Astrocyte (in vitro differentiated cells and primary cell): Measurements from ENCODE around the gene VDAC1. TPM values are rescaled to one million over a fixed set of nuclear protein-coding genes. Genes with fewer than 3 reads are reported as not detected.

Experiments used
- DNase-seq: peaks from one replicate; pipeline ENCODE4 v3.0.0-alpha.2; 2010; ENCODE audit warnings: low read depth
- FAIRE-seq: peaks from 2 replicates; lab custom pipeline; 2011; peaks lifted over from hg19 to GRCh38; lab: Jason Lieb, UNC
- H2AFZ ChIP-seq: 2 replicates; pipeline ENCODE4 v1.6.0; 2012; ENCODE audit warnings: low read depth, low read length, inconsistent platforms
- H3K27ac ChIP-seq: 2 replicates; pipeline ENCODE4 v1.5.1; 2011; ENCODE audit warnings: low read depth, low read length, inconsistent platforms
- H3K27me3 ChIP-seq: 2 replicates; pipeline ENCODE4 v1.6.0; 2011; ENCODE audit warnings: low read length, inconsistent platforms; ENCODE audit not compliant: insufficient read depth
- H3K36me3 ChIP-seq: 2 replicates; pipeline ENCODE4 v1.5.1; 2011; ENCODE audit warnings: low read length, inconsistent platforms; ENCODE audit not compliant: insufficient read depth
- H3K4me1 ChIP-seq: 2 replicates; pipeline ENCODE4 v1.5.1; 2011; ENCODE audit warnings: low read length, inconsistent platforms; ENCODE audit not compliant: insufficient read depth
- H3K4me2 ChIP-seq: 2 replicates; pipeline ENCODE4 v1.6.0; 2012; ENCODE audit warnings: low read length, inconsistent platforms
- H3K4me3 ChIP-seq: 2 replicates; pipeline ENCODE4 v1.5.1; 2011; ENCODE audit warnings: low read depth, mild to moderate bottlenecking, low read length, inconsistent platforms; ENCODE audit not compliant: insufficient read depth
- H3K79me2 ChIP-seq: 2 replicates; pipeline ENCODE4 v1.6.0; 2012; ENCODE audit warnings: mild to moderate bottlenecking, low read length, inconsistent platforms; ENCODE audit not compliant: insufficient read depth
- H3K9ac ChIP-seq: 2 replicates; pipeline ENCODE4 v1.6.0; 2012; ENCODE audit warnings: mild to moderate bottlenecking, low read length, inconsistent platforms
- H3K9me3 ChIP-seq: 2 replicates; pipeline ENCODE4 v1.5.1; 2012; ENCODE audit warnings: low read depth, mild to moderate bottlenecking, low read length, inconsistent platforms; ENCODE audit not compliant: insufficient read depth
- H4K20me1 ChIP-seq: 2 replicates; pipeline ENCODE4 v1.6.0; 2012; ENCODE audit warnings: low read length, inconsistent platforms; ENCODE audit not compliant: insufficient read depth
- H3K27ac Mint-ChIP-seq: one replicate; pipeline ENCODE4 v1.8.0; 2021; ENCODE audit warnings: mild to moderate bottlenecking, mixed read lengths; ENCODE audit not compliant: unreplicated experiment
- H3K27me3 Mint-ChIP-seq: one replicate; pipeline ENCODE4 v1.8.0; 2021; ENCODE audit warnings: low read depth, mixed read lengths; ENCODE audit not compliant: unreplicated experiment
- H3K36me3 Mint-ChIP-seq: one replicate; pipeline ENCODE4 v1.8.0; 2021; ENCODE audit warnings: low read depth, mixed read lengths; ENCODE audit not compliant: unreplicated experiment
- H3K4me1 Mint-ChIP-seq: one replicate; pipeline ENCODE4 v1.8.0; 2021; ENCODE audit warnings: low read depth, mixed read lengths; ENCODE audit not compliant: unreplicated experiment
- H3K4me3 Mint-ChIP-seq: one replicate; pipeline ENCODE4 v1.8.0; 2021; ENCODE audit warnings: mild to moderate bottlenecking, moderate library complexity, mixed read lengths; ENCODE audit not compliant: unreplicated experiment
- H3K9me3 Mint-ChIP-seq: one replicate; pipeline ENCODE4 v1.8.0; 2021; ENCODE audit warnings: mild to moderate bottlenecking, mixed read lengths; ENCODE audit not compliant: unreplicated experiment
- EZH2 ChIP-seq: IDR thresholded peaks from 2 replicates; pipeline ENCODE4 v1.6.1; 2012; ENCODE audit warnings: mild to moderate bottlenecking, low read length, inconsistent platforms; ENCODE audit not compliant: insufficient read depth
- total RNA-seq: library from RNA; stranded (reverse); gene quantifications from 2 replicates; pipeline ENCODE4 v1.2.1, GENCODE V29; 2021
- TF ChIP-seq, protein P1 (sequence below): IDR thresholded peaks from 2 replicates; pipeline ENCODE4 v1.5.1; 2011; ENCODE audit warnings: low read depth, mild to moderate bottlenecking, inconsistent platforms, low read length, moderate library complexity; ENCODE audit not compliant: insufficient read depth

VDAC1 gene
- total RNA-seq, 1 donor from 2014 or later = 364 TPM

DNA sequence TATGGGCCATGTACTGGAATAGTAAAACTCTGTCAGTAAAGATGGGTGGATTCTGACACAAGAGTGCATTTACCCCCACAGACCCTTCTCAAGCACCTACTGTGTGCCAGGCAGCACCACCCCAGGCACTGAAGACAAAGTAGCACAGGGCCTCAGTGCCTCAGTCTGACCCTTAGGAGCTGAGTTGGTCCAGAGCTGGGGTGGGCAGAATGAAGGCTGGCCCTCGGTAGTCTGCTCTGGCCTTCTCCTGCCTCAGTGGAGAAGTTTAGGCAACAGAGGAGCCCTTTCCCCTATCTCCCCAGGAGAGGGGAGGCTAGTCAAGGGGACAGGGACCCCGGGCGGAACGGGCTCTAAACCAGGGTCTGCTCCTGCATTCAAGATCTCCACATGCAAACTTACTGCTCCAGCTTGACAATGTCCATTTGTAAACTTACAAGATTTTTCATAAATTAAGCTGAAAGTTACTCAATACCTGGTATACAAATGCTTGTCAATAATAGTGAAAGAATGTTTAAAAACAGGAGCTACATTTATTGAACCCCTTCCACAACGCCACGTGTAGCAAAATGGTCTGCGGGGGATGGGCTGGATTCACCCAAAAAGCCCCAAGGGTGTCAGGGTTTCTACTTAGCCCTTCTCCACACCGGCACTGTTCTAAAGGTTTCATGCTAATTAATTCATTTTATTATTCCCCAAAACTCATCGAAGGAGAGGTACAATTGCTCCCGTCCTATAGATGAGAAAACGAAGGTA is 1.5 kb downstream of the VDAC1 start:
- peaks cover 31% of the 10 kb centered on the region for H3K4me1 Mint-ChIP-seq

DNA sequence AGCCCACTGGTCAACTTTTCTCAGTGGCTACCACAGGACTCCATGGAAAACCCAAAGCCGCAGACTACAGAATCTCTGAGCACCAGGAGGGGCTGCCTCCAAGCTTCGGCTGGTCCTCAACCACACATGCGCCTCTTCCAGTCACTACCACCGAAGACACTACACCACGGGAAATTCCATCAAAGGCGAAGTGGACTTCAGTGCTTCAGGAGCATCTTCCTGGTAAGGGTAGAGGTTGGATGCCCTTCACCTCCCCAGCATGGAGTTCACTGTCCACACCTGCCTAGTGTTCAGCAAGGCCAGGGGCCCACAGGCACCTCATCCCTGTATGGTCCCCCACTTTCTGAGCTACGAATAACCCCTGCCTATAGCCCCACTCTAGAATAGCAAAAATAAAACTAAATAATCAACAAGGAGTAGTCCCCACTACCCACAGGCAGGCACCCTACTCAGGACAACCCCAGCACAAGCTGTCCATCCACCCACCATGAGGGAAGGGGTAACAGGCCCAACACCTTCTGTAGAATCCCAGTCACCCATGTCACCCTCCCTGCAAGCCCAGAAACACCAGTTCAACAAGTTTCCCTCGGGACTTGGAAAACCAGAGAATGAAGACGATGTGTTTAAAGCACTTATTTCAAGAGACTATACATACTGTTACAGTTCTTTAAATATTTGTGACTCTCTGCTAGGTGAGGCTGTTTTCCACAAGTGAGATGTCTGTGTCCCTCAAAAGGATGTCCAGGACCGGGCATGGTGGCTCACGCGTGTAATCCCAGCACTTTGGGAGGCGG is 2.6 kb downstream of the VDAC1 start:
- peak overlapping the region; percentile 97 for H3K4me3 Mint-ChIP-seq
- H3K9me3 ChIP-seq = no peaks in the 10 kb centered on the region
- peaks cover 83% of the 10 kb centered on the region for H3K79me2 ChIP-seq
- no peak for TF ChIP-seq EZH2
- TF ChIP-seq, protein P1, sequence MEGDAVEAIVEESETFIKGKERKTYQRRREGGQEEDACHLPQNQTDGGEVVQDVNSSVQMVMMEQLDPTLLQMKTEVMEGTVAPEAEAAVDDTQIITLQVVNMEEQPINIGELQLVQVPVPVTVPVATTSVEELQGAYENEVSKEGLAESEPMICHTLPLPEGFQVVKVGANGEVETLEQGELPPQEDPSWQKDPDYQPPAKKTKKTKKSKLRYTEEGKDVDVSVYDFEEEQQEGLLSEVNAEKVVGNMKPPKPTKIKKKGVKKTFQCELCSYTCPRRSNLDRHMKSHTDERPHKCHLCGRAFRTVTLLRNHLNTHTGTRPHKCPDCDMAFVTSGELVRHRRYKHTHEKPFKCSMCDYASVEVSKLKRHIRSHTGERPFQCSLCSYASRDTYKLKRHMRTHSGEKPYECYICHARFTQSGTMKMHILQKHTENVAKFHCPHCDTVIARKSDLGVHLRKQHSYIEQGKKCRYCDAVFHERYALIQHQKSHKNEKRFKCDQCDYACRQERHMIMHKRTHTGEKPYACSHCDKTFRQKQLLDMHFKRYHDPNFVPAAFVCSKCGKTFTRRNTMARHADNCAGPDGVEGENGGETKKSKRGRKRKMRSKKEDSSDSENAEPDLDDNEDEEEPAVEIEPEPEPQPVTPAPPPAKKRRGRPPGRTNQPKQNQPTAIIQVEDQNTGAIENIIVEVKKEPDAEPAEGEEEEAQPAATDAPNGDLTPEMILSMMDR = no peak
- peak overlapping the region; percentile 95 for H3K27ac Mint-ChIP-seq
- H3K9me3 Mint-ChIP-seq = no peaks in the 10 kb centered on the region
- DNase-seq = no peak
- peaks cover 11% of the 10 kb centered on the region for H3K36me3 Mint-ChIP-seq
- H3K4me1 Mint-ChIP-seq = peaks cover 31% of the 10 kb centered on the region
- no peak overlapping the region for H2AFZ ChIP-seq
- H3K4me3 ChIP-seq = no peak overlapping the region
- H3K36me3 ChIP-seq = peaks cover 4% of the 10 kb centered on the region
- FAIRE-seq = no peak
- peaks cover 67% of the 10 kb centered on the region for H4K20me1 ChIP-seq
- H3K27me3 ChIP-seq = no peaks in the 10 kb centered on the region
- H3K4me1 ChIP-seq = peaks cover 24% of the 10 kb centered on the region
- no peak overlapping the region for H3K27ac ChIP-seq
- peak overlapping the region; percentile 96 for H3K9ac ChIP-seq
- peak overlapping the region; percentile 87 for H3K4me2 ChIP-seq
- H3K27me3 Mint-ChIP-seq = no peaks in the 10 kb centered on the region

More for the DNA sequence above, 1.5 kb downstream of the VDAC1 start:
- H3K36me3 ChIP-seq = peaks cover 4% of the 10 kb centered on the region
- H3K4me2 ChIP-seq = peak overlapping the region; percentile 87
- peak overlapping the region; percentile 89 for H3K27ac ChIP-seq
- H3K27me3 ChIP-seq = no peaks in the 10 kb centered on the region
- no peaks in the 10 kb centered on the region for H3K9me3 Mint-ChIP-seq
- H3K27me3 Mint-ChIP-seq = no peaks in the 10 kb centered on the region
- peaks cover 28% of the 10 kb centered on the region for H3K4me1 ChIP-seq
- H4K20me1 ChIP-seq = peaks cover 56% of the 10 kb centered on the region
- DNase-seq (no peak), FAIRE-seq (no peak)
- H3K79me2 ChIP-seq = peaks cover 72% of the 10 kb centered on the region
- peaks cover 11% of the 10 kb centered on the region for H3K36me3 Mint-ChIP-seq
- H3K27ac Mint-ChIP-seq = peak overlapping the region; percentile 95
- no peaks in the 10 kb centered on the region for H3K9me3 ChIP-seq
- no peak overlapping the region for H2AFZ ChIP-seq
- H3K4me3 ChIP-seq = peak overlapping the region; percentile 95
- peak overlapping the region; percentile 97 for H3K4me3 Mint-ChIP-seq
- TF ChIP-seq EZH2 = no peak
- TF ChIP-seq, protein P1 = no peak
- peak overlapping the region; percentile 96 for H3K9ac ChIP-seq
